GM20431 (cell line): Measurements from ENCODE around the gene TTC33.
"Not testable (repeated sequence)": the region's sequence is repeated elsewhere in the genome, so short reads cannot be mapped to it uniquely, and the experiment has no call there.

Experiments used
- in situ Hi-C: fragments of 300-500 bp; cut with MseI, MboI; formaldehyde crosslinking; loops from one replicate; pipeline ENCODE4 v1.15.0; 2020; ENCODE audit warnings: low sequenced_read_pairs; ENCODE audit not compliant: unreplicated experiment

The TTC33 gene

DNA sequence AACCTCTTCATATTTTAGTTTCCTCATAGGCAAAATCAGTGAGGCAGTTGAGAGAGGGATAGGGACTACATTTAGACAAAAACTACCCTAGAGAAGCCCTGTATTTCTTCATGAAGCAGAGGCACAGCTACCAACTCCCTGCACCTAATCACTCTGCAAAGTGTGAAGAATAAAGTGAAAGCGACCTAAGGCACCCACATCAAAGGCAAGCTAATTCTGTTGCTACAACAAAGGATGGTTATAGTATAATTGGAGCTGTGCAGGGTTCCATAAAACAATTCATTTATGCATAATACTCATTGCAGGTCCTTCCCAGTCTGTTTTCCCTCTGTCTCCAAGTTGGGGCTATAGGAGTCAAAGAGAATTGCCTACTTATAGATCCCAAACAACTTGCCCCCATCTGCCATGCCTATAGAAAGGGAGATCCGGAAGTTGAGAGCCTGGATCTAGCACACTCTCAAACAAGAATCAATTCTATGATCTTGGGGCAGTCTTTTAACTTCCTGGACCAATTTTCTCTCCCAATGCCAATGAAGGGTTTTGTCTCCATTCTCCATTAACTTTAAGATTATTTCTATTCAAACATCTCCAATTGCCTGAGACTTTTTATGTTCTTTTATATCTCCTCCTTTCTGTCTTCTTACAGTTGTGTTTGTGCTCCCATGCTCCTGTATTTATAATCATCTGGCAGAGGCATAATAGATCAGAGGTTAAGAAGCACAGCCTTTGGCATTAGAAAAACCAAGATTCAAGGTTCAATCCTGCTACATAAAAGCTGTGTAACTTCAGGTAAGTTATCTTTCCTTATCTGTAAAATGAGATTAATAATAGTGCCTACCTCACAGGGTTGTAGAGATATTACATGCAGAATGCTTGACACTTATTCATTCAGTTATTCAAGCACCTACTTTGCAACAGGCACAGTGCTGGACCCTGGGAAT, 132.0 kb downstream of the TTC33 start:
- in situ Hi-C loops, result no loop called here

DNA sequence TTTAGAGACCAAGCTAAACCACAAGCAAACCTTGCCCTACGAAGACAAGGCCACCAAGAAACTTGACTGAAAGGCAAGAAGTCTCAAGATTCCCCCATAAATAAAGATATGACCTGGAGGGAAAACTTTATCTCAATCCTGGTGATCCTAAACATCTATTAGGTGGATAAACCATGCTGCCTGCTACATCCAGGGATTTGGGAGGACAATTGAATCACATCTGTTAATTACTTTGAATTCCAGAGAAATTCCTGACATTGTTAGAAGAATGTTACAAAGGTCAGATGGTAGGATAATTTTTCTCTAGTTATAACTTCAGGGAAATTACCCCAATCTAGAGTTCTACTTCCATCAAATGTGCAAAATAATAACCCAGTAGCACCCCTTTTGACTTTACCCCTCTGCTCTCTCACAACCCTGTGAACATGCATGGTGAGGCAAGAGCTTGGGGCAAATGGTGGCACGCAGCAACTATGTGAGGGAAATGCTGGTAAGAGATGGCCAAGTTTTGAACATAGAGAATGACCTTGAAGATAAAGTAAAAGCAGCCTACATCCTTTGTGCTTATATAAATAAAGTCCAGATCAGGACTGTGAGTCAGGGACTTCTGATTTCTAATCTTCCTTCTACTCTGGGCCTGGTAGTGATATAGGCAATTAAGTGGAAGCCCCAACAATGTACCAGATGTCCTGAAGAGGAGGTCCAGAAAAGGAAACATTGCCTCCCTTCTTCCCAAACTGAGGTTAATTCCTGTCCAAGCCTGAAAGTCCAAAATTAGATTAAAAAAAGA, 133.1 kb downstream of the TTC33 start:
- in situ Hi-C loops, result no loop called here

DNA sequence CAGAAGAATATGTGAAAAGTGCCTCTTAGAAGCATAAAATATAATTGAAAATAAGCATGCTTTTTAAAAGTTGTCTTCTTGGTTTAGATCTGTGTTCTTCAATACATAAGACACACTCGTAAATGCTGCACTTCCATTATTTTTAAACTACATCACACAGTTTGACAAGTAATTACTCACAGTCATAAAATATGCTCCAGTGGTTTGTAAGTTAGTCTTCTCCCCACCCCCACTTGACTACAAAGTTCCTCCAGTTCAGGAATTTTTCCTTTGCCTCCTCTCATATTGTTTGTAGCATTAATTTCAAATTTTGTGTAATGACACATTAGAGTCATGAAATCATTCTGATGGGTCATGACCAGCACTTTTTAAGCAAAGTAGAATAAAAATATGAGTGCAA, 136.3 kb downstream of the TTC33 start:
- in situ Hi-C loops, result no loop called here

DNA sequence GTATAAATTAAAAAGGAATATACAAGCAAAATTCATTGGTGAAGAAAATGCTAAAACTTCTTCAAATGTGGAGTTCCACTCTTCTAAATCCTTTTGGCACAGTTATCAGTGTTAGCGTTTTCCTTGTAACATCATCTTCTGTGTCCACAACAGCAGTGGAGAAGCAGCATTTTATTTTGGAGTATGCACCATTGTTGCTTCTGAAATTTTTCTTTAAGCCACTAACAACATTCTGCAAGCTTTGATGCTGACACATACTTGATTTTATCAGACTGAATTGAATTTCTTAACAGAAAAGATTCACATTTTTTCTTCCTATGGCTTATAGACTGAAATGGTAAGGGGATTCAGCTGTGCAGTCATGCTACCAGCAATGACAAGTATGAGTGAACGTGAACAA, 136.8 kb downstream of the TTC33 start:
- in situ Hi-C loops, result no loop called here

DNA sequence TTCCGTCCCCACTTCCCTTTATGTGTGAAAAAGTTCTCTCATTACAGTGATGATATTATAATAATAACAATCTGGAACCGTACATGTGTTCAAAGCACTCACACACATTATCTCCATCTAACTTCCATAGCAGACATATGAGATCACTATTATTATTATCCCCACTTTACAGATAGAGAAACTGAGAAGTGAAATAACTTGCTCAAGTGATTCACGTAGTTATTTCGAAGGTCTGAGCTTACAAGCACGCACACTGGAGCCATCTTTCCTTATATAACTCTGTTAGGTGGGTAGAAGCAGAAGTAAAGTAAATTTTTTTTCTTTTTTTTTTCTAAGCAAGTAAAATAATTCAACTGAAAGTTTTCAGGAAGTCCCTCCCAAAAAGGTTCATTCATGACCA, 139.0 kb downstream of the TTC33 start:
- in situ Hi-C loops, result no loop called here

DNA sequence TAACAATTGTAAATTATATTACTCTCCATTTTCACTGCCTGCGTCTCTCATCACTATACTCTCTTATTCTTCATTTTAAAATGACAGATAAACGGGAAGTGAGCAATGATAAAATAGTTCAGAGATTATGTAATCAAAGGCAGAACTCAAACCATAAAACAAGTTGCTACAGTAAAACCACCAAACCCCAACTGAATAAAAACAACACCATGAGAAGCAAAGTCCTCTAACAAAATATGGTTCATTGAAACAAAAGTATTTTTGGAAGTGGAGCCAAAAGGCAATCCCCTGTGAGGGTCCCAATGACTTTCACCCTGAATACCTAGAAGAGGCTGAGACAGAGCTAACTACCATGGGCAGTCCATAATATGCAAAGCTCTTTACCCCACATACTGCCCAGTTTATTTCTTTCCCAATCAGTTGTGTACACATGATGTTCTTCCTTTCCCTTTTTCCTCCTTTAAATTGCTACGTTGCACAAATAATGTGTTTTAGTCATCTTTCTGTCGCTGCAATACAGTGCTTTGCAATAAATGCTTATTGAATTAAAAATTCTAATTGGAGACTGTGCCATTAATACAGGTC, 140.1 kb downstream of the TTC33 start:
- in situ Hi-C loops, result no loop called here

DNA sequence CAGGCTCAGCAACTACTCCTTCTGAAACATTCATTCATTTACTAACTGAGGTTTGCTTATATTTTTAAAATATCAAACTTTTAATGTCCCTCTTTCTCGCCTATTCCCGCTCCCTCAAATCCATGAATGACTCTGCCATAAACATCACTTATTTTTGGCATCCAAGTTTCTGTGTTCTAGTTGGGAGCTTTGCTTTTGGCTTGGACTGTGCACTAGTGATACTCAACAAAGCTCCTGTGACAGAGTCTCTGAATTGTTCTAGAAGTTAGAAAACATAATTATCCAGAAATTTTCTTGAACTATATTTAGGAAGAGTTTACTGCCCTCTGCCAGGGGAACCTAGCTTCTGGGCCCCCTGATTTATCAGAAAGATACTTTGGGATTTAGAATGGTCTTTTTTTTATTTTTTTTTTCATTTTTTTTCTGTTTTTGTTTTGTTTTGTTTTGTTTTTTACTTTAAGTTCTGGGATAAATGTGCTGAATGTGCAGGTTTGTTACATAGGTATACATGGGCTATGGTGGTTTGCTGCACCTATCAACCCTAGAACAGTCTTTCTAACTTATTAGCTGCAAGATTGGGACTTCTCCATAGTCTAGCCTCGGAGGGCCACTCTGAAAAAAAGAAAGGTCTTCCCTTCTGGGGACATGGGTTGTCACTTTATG, 140.7 kb downstream of the TTC33 start:
- in situ Hi-C loops, result no loop called here

DNA sequence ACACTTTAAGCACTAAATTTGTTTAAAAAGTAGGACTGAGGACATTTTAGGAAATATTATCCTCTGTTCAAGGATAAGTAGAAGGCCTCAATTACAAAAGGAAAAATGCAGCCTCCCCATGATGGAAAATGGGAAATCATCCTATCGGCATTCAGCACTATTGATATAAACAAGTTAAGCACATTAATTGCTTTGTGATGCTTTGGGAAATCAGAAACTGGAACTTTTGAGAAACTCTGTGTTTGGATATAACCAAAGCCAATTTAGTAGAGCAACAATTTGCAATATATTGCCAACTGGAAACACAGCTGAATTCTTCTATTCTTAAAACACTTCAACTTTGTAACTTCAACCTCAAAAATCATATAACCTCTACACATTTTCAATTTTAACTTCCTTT, 141.3 kb downstream of the TTC33 start:
- in situ Hi-C loops, result no loop called here

DNA sequence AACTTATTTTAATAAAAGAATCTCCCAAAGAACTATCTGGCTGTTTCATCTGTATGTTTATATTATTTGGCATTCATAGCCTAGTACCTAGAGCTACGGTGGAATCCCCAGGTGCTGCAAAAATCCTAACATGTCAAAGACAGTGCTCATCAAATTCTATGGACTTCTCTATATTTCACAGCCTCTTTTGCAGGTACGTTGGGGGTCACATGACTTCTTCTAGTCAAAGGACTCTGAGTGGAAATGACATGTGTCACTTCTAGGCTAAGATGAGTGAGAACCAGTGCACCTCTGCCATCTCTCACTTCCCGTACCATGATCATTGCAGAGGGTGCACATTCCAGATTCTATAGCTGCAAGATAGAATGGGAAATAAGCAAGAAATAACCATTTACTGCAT, 148.6 kb downstream of the TTC33 start:
- in situ Hi-C loops, result no loop called here

DNA sequence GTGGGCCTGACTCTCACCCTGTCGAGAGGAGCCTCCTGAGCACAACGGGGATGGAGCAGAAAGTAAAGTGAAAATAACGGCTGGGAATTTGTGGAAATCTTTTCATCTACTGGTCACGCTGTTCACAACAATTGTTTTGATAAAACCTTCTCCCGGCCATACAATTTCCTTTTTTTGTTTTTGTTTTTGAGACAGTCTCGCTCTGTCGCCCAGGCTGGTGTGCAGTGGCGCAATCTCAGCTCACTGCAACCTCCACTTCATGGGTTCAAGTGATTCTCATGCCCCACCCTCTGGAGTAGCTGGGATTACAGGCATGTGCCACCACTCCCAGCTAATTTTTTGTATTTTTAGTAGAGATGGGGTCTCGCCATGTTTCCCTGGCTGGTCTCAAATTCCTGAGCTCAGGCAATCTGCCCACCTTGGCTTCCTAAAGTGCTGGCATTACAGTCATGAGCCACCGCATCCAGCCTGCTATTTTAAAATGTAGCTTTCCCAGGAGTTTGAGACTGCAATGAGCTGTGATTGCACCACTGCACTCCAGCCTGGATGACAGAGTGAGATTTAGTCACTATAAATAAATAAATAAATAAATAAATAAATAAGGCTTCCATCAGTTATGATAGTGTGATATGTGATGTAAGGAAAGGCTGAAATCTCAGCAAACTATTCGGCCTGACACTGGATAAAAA, 149.5 kb downstream of the TTC33 start:
- in situ Hi-C loops, result no loop called here

DNA sequence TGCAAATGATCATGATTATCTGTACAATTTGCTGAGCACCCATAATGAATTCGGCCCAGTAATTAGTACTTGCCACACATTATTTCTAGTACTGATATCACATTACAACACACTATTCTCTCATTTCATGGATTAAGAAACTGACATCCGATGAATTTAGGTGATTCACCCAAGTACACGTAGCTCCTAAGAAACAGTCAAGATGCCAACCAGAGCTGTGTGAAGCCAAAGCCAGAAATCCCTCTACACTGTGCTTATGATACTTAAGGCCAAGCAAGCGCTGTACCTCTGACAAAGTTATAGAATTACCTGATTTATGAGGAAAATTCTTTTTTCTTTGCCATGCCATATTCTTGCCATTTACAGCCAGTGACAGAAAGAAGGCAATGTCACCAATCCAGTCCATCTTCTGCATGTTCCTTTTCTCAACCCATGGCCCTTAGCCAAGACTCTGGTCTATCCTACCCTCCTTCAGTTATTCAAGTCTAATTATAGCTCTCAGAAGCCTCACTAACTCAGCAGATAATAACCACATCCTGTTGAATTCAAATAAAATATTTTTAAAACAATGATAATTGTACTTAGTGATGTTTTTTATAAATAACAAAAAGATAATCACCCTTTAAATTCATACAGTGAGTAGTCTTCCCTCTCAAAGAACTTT, 150.3 kb downstream of the TTC33 start:
- in situ Hi-C loops, result no loop called here

DNA sequence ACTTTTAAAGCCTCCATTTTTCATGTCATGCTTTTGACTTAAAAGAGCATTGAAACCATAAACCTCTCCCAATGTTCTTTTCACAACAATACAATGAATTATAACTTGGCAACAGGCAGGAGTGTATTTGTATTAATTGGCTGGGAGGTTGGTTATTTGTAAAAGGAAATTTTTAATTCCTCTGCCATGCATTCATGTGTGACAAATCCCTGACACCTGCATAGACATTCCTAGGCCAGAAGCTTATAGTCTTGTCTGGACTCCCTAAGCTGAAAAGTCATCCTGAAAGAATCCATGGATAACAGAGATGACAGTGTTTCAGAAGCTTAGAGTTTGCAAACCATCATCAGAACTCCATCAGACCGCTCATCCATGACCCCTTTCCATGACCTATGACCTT, 152.4 kb downstream of the TTC33 start:
- in situ Hi-C loops, result no loop called here

DNA sequence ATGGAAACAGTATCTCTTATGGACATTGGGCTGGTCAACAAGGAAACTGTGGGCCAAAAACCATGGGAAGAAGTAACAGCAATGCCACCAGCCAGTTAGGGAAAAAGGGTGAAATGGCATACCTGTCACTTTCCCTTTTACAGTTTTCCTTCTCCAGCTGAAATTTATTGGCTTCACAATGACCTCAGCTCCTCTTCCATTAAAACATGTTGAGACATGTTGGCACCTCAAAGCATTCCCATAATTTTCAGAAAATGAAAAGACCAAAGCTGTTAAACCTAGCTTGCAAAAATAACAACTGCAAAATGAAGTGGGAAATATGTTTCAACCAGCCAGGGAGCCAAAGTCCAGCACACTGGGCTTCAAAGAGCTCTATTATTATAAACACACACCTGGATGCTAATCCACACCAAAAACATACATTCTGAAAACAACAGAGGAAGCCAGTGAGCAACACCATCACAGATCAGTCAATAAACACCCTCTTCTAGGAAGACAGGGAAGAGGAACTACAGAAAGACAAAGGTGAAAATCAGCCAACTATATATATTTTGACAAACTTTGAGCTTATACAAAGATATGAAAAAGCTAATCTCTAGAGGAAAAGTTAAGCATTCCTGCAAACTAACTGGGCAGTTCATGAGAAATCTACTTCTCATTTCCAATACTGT, 154.4 kb downstream of the TTC33 start:
- in situ Hi-C loops, result no loop called here

DNA sequence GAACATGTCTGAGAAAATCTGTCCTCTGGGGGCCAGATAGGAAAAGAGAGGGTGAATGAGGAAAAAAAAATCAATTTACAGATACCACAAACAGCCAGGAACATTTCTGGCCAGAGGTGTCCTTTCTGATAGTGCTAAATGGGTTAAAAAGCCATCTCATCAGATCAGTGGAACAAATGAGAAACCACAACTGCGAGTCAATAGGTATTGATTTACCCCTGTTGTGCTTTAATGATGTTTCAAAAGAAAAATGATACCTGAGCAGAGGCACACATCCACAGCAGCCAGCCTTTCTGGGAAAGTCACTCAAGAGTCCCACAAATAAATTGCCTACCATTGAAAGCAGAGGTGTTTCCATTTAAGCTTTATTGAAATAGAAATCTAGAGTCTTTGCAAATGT, 155.4 kb downstream of the TTC33 start:
- in situ Hi-C loops, result no loop called here

DNA sequence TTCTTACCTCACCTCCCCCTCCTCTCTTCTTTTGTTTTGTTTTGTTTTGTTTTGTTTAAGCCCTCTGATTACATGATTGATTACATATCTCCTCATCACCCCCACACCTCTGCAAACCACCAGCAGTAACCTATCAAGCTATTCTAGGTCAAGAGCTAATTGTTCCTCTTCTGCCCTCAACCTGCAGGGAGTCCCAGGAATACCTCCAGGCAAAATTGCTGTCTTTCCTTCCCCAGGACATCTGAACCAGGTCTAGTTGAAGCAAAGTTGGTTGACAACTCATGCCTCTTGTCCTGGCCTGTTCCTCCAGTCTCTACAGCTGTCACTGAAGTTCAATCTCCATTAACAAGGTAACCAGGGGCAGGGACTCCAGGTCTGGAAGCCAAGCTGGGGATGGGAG, 156.1 kb downstream of the TTC33 start:
- in situ Hi-C loops, result no loop called here

DNA sequence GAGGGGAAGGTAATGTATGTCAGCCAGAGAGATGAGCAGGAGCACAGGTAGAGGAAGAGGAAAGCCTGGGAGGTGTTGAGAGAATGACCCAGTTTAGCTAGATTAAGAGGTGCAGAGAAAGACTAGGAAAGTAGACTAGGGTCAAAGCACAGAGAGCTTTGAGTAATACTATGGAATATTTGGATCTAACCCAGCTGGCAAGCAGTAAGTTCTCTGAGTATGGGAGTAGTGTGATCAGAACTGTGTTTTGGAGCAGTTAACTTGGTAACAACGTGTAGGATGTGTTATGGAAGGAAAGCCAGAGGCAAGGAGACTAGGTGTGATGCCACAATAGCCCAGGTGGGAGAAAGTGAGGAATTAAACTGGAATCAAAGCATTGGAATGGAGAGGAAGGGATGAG, 160.9 kb downstream of the TTC33 start:
- in situ Hi-C loops, result no loop called here

DNA sequence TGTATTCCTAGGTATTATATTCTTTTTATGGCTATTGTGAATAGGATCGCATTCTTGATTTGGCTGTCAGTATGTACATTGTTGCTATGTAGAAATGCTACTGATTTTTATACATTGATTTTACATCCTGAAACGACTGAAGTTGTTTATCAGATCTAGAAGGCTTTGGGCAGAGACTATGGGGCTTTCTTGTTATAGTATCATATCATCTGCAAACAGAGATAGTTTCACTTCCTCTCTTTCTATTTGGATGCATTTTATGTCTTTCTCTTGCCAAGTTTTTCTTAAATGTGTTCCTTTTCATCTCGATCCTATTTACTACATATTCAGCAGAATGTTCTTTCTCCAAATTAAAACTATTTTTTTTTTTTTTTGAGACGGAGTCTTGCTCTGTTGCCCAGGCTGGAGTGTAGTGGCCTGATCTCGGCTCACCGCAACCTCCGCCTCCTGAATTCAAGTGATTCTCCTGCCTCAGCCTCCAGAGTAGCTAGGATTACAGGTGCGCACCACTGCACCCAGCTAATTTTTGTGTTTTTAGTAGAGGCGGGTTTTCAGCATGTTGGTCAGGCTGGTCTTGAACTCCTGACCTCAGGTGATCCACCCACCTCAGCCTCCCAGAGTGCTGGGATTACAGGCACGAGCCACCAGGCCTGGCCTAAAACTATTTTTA, 163.9 kb downstream of the TTC33 start:
- in situ Hi-C loops, result not testable (repeated sequence)

DNA sequence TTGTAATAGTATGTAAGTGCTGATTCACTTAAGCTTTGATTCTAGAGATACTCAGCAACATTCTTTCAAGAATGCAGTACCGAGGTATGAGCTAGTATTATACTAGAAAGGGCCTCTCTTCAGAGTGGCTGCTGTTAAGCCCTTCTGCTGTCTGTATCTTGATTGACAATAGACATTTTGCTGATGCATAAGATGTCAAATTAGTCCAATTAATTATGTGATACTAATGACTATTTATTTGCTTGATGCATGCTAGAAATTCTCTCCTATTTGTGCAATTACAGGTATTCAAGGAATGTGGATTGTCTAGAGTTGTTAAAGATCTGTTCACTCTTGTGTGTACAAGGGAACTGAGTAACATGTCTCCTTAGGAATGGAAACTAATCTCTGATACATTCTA, 168.4 kb downstream of the TTC33 start:
- in situ Hi-C loops, result no loop called here
